Common myeloid progenitor, CD34-positive (primary cell): ENCODE results near the gene PRSS37.

Source experiments
- CTCF ChIA-PET: fragments of 350-600 bp; sonication (Branson Sonifier 250); formaldehyde crosslinking; loops from one replicate; lab custom pipeline; 2021; ENCODE audit warnings: antibody characterized with exemption; lab: Charles Lee
- POLR2A ChIA-PET: fragments of 350-600 bp; sonication (Branson Sonifier 250); formaldehyde crosslinking; loops from one replicate; lab custom pipeline; 2021; ENCODE audit warnings: antibody characterized with exemption; lab: Charles Lee
- DNase-seq, 3 donors: peaks; one replicate each; pipeline versions ENCODE4 v3.0.0 to v3.0.0-alpha.2; 2013
- H3K27ac ChIP-seq, 2 experiments: 1 replicate in 1 of 2; 2 replicates in 1 of 2; pipeline ENCODE4 v1.7.0; 2013; ENCODE audit warnings: inconsistent platforms in 2 of 2, low read length in 2 of 2, mild to moderate bottlenecking in 2 of 2, low read depth in 1 of 2, moderate library complexity in 1 of 2; ENCODE audit not compliant: severe bottlenecking in 2 of 2, insufficient read depth in 1 of 2, poor library complexity in 1 of 2
- H3K27me3 ChIP-seq, 5 experiments: replicated peaks in 2 of 5; 1 replicate in 3 of 5; 2 replicates in 2 of 5; pipeline versions ENCODE4 v1.6.1 to v1.7.0; 2013; ENCODE audit warnings: low read length in 4 of 5, mild to moderate bottlenecking in 2 of 5, moderate library complexity in 2 of 5, inconsistent platforms in 1 of 5; ENCODE audit not compliant: insufficient read depth in 5 of 5, control insufficient read depth in 4 of 5
- H3K36me3 ChIP-seq, 4 experiments: 1 replicate in 2 of 4; 2 replicates in 2 of 4; pipeline versions ENCODE4 v1.6.1 to v1.7.0; 2013; ENCODE audit warnings: low read length in 3 of 4, control low read depth in 1 of 4, mild to moderate bottlenecking in 1 of 4; ENCODE audit not compliant: control insufficient read depth in 4 of 4, insufficient read depth in 4 of 4
- H3K4me1 ChIP-seq, 4 experiments: 1 replicate in 3 of 4; 2 replicates in 1 of 4; pipeline versions ENCODE4 v1.6.1 to v1.7.1; 2013; ENCODE audit warnings: low read length in 3 of 4, mild to moderate bottlenecking in 3 of 4, control low read depth in 1 of 4, inconsistent platforms in 1 of 4, moderate library complexity in 1 of 4; ENCODE audit not compliant: control insufficient read depth in 4 of 4, insufficient read depth in 4 of 4; ENCODE audit errors: control extremely low read depth in 1 of 4
- H3K4me3 ChIP-seq, 7 experiments: 1 replicate in 4 of 7; 2 replicates in 3 of 7; pipeline versions ENCODE4 v1.5.1 to v1.7.0; 2013; ENCODE audit warnings: mild to moderate bottlenecking in 7 of 7, low read length in 6 of 7, moderate library complexity in 6 of 7, inconsistent platforms in 2 of 7, low read depth in 2 of 7, control low read depth in 1 of 7; ENCODE audit not compliant: insufficient read depth in 4 of 7, control insufficient read depth in 1 of 7; ENCODE audit errors: extremely low read depth in 1 of 7
- H3K9me3 ChIP-seq, 5 experiments: 1 replicate in 4 of 5; 2 replicates in 1 of 5; pipeline versions ENCODE4 v1.6.1 to v1.7.1; 2013; ENCODE audit warnings: low read length in 4 of 5, mild to moderate bottlenecking in 2 of 5, inconsistent platforms in 1 of 5, low read depth in 1 of 5, moderate library complexity in 1 of 5; ENCODE audit not compliant: control insufficient read depth in 4 of 5, insufficient read depth in 2 of 5; ENCODE audit errors: control extremely low read depth in 1 of 5
- WGBS: methylation state at CpG from one replicate; pipeline ENCODE4 v1.1.5; 2013; ENCODE audit not compliant: insufficient coverage; 5-methylcytosine and 5-hydroxymethylcytosine counted together

The PRSS37 gene

DNA sequence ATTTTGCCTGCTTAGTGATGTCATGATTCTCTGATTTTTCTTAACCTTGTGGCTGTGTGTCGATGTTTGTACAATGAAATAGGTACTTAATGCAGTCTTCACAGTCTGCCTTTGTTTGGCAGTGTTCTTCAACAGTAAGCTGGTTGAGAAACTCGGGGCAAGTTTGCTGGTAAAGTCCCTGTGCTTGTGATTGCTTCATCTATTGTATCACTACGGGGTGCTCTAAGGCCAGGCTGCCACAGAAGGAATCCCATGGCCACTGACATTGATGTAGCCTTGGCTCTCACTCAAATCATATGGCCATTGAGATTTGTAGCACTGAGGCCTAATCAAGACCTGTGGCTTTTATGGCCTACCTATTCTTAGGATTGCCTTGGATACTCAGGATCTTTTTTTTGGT is 33.5 kb upstream of the PRSS37 start:
- H3K27me3 ChIP-seq: no peaks in the 10 kb centered on the region
- H3K9me3 ChIP-seq: peaks cover 0 to 7% (median 0%) of the 10 kb centered on the region in 5 experiments
- H3K4me1 ChIP-seq: no peaks in the 10 kb centered on the region
- ChIA-PET CTCF (no interaction called here), POLR2A (no interaction called here)
- DNase-seq: no peak
- WGBS: 94% methylated on average over 3 of the region's 3 CpGs
- no peaks in the 10 kb centered on the region for H3K36me3 ChIP-seq
- no peak overlapping the region for H3K27ac ChIP-seq
- no peak overlapping the region for H3K4me3 ChIP-seq

DNA sequence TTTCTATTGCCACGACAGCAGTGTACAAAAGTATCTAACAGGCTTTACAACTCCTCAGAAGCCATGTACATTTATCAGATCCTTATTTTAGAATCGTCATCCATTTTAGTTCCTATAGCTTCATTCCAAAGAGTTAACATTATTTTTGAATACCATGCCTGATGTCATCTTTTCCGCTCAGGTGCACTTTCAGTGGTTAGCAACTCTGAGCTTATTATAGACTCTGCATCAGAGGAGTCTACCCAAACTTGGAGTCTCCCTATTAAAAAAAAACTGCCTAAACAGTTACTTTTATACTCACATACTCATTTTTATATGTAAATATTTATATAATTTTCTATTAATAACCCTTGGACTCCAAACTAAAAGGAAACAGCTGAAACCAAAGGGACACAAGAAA is 31.6 kb upstream of the PRSS37 start:
- ChIA-PET CTCF (no interaction called here), POLR2A (no interaction called here)

GRCh38 chr7:141866974-141867373 is 25.7 kb upstream of the PRSS37 start:
- 100% methylated on average over 1 of the region's 2 CpGs for WGBS
- no peak overlapping the region for H3K27ac ChIP-seq
- H3K4me3 ChIP-seq: no peak overlapping the region
- peaks cover 0 to 3% (median 0%) of the 10 kb centered on the region in 5 experiments for H3K9me3 ChIP-seq
- CTCF ChIA-PET: interaction anchor here (0.8 kb wide), 1 partner anchor 111 kb away, joined by 3 read pairs; no protein-coding TSS in a partner anchor
- H3K27me3 ChIP-seq: no peaks in the 10 kb centered on the region
- POLR2A ChIA-PET: no interaction called here
- no peaks in the 10 kb centered on the region for H3K36me3 ChIP-seq
- no peak for DNase-seq
- H3K4me1 ChIP-seq: peaks cover 3 to 11% (median 5%) of the 10 kb centered on the region in 4 experiments

More for the DNA sequence above, 31.6 kb upstream of the PRSS37 start:
- Histone ChIP-seq H3K4me3 (no peak overlapping the region), H3K36me3 (no peaks in the 10 kb centered on the region), H3K4me1 (no peaks in the 10 kb centered on the region), H3K9me3 (peaks cover 0 to 3% (median 0%) of the 10 kb centered on the region in 5 experiments), H3K27ac (no peak overlapping the region), H3K27me3 (no peaks in the 10 kb centered on the region)
- no peak for DNase-seq
- 93% methylated on average over 3 of the region's 3 CpGs for WGBS

DNA sequence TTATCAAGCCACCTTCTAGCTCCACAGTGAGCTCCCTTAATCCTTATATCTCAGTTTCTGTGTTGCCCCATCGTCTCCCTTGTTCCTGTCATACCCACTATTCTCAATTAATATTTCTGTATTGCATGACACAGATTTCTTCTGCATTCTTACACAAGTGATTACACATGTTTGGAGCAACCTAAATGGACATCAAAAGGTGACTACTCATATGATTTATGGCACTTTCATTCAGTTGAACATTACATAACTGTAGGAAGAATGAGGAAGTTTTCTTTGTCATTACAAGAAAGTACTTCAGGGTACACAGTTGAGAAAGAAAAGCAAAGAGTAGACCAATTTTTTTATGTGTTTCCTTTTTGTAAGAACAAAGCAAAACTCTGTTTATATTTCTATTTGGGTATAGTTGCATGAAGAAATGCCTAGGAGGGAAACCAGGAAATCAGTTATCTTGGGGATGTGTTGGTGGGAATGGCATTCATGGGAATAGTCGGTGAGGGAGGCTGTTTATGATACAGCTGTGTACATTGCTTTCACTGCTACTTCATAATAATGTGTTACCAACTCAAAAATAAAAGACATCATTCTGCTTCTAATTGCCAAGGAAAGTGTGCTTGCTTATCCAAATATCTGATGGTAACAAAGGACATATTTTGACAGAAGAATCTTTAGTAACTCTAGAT is 23.6 kb upstream of the PRSS37 start:
- H3K27ac ChIP-seq: no peak overlapping the region
- ChIA-PET POLR2A (no interaction called here), CTCF (no interaction called here)
- DNase-seq: peak in 2 of 3 donors; percentile 66 to 67
- H3K4me1 ChIP-seq: peaks cover 3 to 11% (median 5%) of the 10 kb centered on the region in 4 experiments
- H3K9me3 ChIP-seq: peaks cover 0 to 4% (median 2%) of the 10 kb centered on the region in 5 experiments
- H3K27me3 ChIP-seq: no peaks in the 10 kb centered on the region
- no CpG with 5 or more reads among the region's 2 CpGs for WGBS
- H3K4me3 ChIP-seq: no peak overlapping the region
- H3K36me3 ChIP-seq: no peaks in the 10 kb centered on the region

- ChIA-PET CTCF (interaction anchor here (1.3 kb wide), 1 partner anchor 32 kb away, joined by 3 read pairs; no protein-coding TSS in a partner anchor), POLR2A (no interaction called here)
- H3K4me3 ChIP-seq: no peak overlapping the region
- WGBS: 80% methylated on average over 1 of the region's 2 CpGs
- H3K36me3 ChIP-seq: no peaks in the 10 kb centered on the region
- no peak for DNase-seq
- H3K27ac ChIP-seq: no peak overlapping the region
- peaks cover 2 to 9% (median 3%) of the 10 kb centered on the region in 4 experiments for H3K4me1 ChIP-seq
- H3K27me3 ChIP-seq: no peaks in the 10 kb centered on the region
- peaks cover 2 to 24% (median 5%) of the 10 kb centered on the region in 5 experiments for H3K9me3 ChIP-seq
Observed at GRCh38 chr7:141860207-141860606, 18.9 kb upstream of the PRSS37 start.

DNA sequence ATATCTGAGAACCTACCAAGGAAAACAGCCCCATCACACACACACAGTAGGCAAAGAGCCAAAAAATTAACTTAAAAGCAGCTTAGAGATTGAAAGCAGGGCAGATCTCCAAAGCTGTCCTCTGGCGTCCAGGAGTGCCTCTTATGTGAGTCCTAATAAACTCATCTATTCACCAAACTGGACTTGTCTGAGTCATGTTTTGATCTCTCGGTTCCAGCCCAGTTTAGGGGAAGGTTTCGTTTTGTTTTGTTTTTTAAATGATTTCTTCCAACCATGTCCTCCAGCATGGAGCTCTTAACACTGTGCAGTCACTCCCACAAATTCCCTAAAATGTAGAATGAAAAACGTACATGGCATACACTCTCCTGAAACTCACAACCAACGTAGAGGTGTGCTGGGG is 6.7 kb upstream of the PRSS37 start:
- POLR2A ChIA-PET: no interaction called here
- CTCF ChIA-PET: no interaction called here
- WGBS: no CpG with 5 or more reads among the region's 5 CpGs

GRCh38 chr7:141844256-141844655 is 3.0 kb upstream of the PRSS37 start:
- H3K9me3 ChIP-seq: peaks cover 0 to 6% (median under 1%) of the 10 kb centered on the region in 5 experiments
- DNase-seq: no peak
- ChIA-PET POLR2A (no interaction called here), CTCF (no interaction called here)
- H3K27ac ChIP-seq: no peak overlapping the region
- no peaks in the 10 kb centered on the region for H3K4me1 ChIP-seq
- no peaks in the 10 kb centered on the region for H3K27me3 ChIP-seq
- H3K4me3 ChIP-seq: no peak overlapping the region
- H3K36me3 ChIP-seq: no peaks in the 10 kb centered on the region

More for the DNA sequence above, 6.7 kb upstream of the PRSS37 start:
- Histone ChIP-seq H3K27ac (no peak overlapping the region), H3K4me3 (no peak overlapping the region), H3K36me3 (no peaks in the 10 kb centered on the region), H3K9me3 (peaks cover 0 to 12% (median 5%) of the 10 kb centered on the region in 5 experiments), H3K27me3 (no peaks in the 10 kb centered on the region), H3K4me1 (no peaks in the 10 kb centered on the region)
- no peak for DNase-seq
